H9 (cell line): ENCODE data around the gene PRR35. TPM values are rescaled to one million over a fixed set of nuclear protein-coding genes. Genes with fewer than 3 reads are reported as not detected.

ENCODE experiments used
- DNase-seq: peaks from one replicate; pipeline ENCODE4 v3.0.0-alpha.2; 2017
- H2AFZ ChIP-seq: one replicate; pipeline ENCODE4 v1.6.1; 2013; ENCODE audit warnings: mild to moderate bottlenecking, low read length, control low read depth, moderate library complexity
- H2AK5ac ChIP-seq: 2 replicates; pipeline ENCODE4 v1.6.1; 2013; ENCODE audit warnings: low read length, control low read depth, mixed read lengths; ENCODE audit not compliant: insufficient read length
- H2BK120ac ChIP-seq: one replicate; pipeline ENCODE4 v1.6.1; 2013; ENCODE audit warnings: low read depth, mild to moderate bottlenecking, low read length, control low read depth, inconsistent platforms; ENCODE audit not compliant: poor library complexity, severe bottlenecking
- H2BK12ac ChIP-seq: 2 replicates; pipeline ENCODE4 v1.6.1; 2013; ENCODE audit warnings: low read length, control low read depth, mixed read lengths, low read depth; ENCODE audit not compliant: insufficient read length
- H2BK15ac ChIP-seq: 2 replicates; pipeline ENCODE4 v1.6.1; 2013; ENCODE audit warnings: low read depth, low read length, control low read depth
- H2BK20ac ChIP-seq: one replicate; pipeline ENCODE4 v1.6.1; 2013; ENCODE audit warnings: low read depth, mild to moderate bottlenecking, low read length, control low read depth, inconsistent platforms; ENCODE audit not compliant: poor library complexity, severe bottlenecking
- H2BK5ac ChIP-seq: 2 replicates; pipeline ENCODE4 v1.6.1; 2013; ENCODE audit warnings: low read length, control low read depth, mixed read lengths; ENCODE audit not compliant: insufficient read length
- H3K14ac ChIP-seq: 2 replicates; pipeline ENCODE4 v1.6.1; 2013; ENCODE audit warnings: low read length, control low read depth; ENCODE audit not compliant: insufficient read depth
- H3K18ac ChIP-seq: 2 replicates; pipeline ENCODE4 v1.6.1; 2013; ENCODE audit warnings: low read depth, mild to moderate bottlenecking, mixed read lengths, low read length, control low read depth; ENCODE audit not compliant: insufficient read length
- H3K23ac ChIP-seq: 2 replicates; pipeline ENCODE4 v1.6.1; 2013; ENCODE audit warnings: low read length, control low read depth, mixed read lengths, low read depth; ENCODE audit not compliant: insufficient read length
- H3K23me2 ChIP-seq: 2 replicates; pipeline ENCODE4 v1.6.1; 2013; ENCODE audit warnings: low read depth, mild to moderate bottlenecking, mixed read lengths, low read length, control low read depth; ENCODE audit not compliant: insufficient read length, poor library complexity, severe bottlenecking
- H3K27ac ChIP-seq: 2 replicates; pipeline ENCODE4 v1.5.1; 2013; ENCODE audit warnings: low read length, control low read depth, mixed read lengths, low read depth; ENCODE audit not compliant: insufficient read length
- H3K27me3 ChIP-seq: 2 replicates; pipeline ENCODE4 v1.6.1; 2013; ENCODE audit warnings: low read length, control low read depth, inconsistent platforms; ENCODE audit not compliant: insufficient read depth
- H3K4ac ChIP-seq: 2 replicates; pipeline ENCODE4 v1.6.1; 2013; ENCODE audit warnings: low read depth, mild to moderate bottlenecking, control low read depth, inconsistent platforms, low read length, moderate library complexity
- H3K4me1 ChIP-seq: 2 replicates; pipeline ENCODE4 v1.6.1; 2013; ENCODE audit warnings: low read length, control low read depth, inconsistent platforms; ENCODE audit not compliant: insufficient read depth
- H3K4me2 ChIP-seq: 2 replicates; pipeline ENCODE4 v1.6.1; 2013; ENCODE audit warnings: low read length, control low read depth, mixed read lengths; ENCODE audit not compliant: insufficient read length, insufficient read depth
- H3K56ac ChIP-seq: 2 replicates; pipeline ENCODE4 v1.6.1; 2013; ENCODE audit warnings: low read depth, mild to moderate bottlenecking, mixed read lengths, low read length, control low read depth; ENCODE audit not compliant: insufficient read length
- H3K79me1 ChIP-seq: 2 replicates; pipeline ENCODE4 v1.6.1; 2013; ENCODE audit warnings: low read depth, mild to moderate bottlenecking, moderate library complexity, low read length, control low read depth, inconsistent platforms; ENCODE audit not compliant: insufficient read depth, poor library complexity, severe bottlenecking
- H3K79me2 ChIP-seq: 2 replicates; pipeline ENCODE4 v1.6.1; 2013; ENCODE audit warnings: low read length, control low read depth, inconsistent platforms; ENCODE audit not compliant: insufficient read depth
- H3K9ac ChIP-seq: 2 replicates; pipeline ENCODE4 v1.6.1; 2013; ENCODE audit warnings: low read length, control low read depth, mixed read lengths; ENCODE audit not compliant: insufficient read length; ENCODE audit errors: extremely low read depth
- H3K9me3 ChIP-seq: one replicate; pipeline ENCODE4 v1.6.1; 2013; ENCODE audit warnings: low read depth, low read length, inconsistent platforms; ENCODE audit not compliant: control insufficient read depth
- H3T11ph ChIP-seq: one replicate; pipeline ENCODE4 v1.6.1; 2013; ENCODE audit warnings: mild to moderate bottlenecking, low read length, control low read depth, inconsistent platforms
- H4K20me1 ChIP-seq: one replicate; pipeline ENCODE4 v1.6.1; 2013; ENCODE audit not compliant: control insufficient read depth, insufficient read length, insufficient read depth
- H4K5ac ChIP-seq: 2 replicates; pipeline ENCODE4 v1.6.1; 2013; ENCODE audit warnings: low read depth, mild to moderate bottlenecking, mixed read lengths, low read length, control low read depth; ENCODE audit not compliant: insufficient read length
- H4K8ac ChIP-seq: replicated peaks from 2 replicates; pipeline ENCODE4 v1.6.1; 2013; ENCODE audit warnings: low read length, control low read depth, mixed read lengths, low read depth; ENCODE audit not compliant: insufficient read length
- H4K91ac ChIP-seq: 2 replicates; pipeline ENCODE4 v1.6.1; 2013; ENCODE audit warnings: low read depth, mild to moderate bottlenecking, moderate library complexity, mixed read lengths, low read length, control low read depth; ENCODE audit not compliant: insufficient read length
- H3K27ac Mint-ChIP-seq, 3 experiments: 2 replicates in 2 of 3; 3 replicates in 1 of 3; pipeline ENCODE4 v1.8.0; 2020 to 2021; ENCODE audit warnings: mixed read lengths in 3 of 3, mild to moderate bottlenecking in 1 of 3, moderate library complexity in 1 of 3
- H3K27me3 Mint-ChIP-seq: 2 replicates; pipeline ENCODE4 v1.8.0; 2021; ENCODE audit warnings: low read depth, mild to moderate bottlenecking, moderate library complexity, mixed read lengths
- H3K36me3 Mint-ChIP-seq, 3 experiments: 2 replicates in 2 of 3; 3 replicates in 1 of 3; pipeline ENCODE4 v1.8.0; 2020 to 2021; ENCODE audit warnings: low read depth in 3 of 3, mixed read lengths in 3 of 3; ENCODE audit not compliant: insufficient read depth in 1 of 3
- H3K4me1 Mint-ChIP-seq, 2 experiments: 2 replicates each; pipeline ENCODE4 v1.8.0; 2020; ENCODE audit warnings: mixed read lengths in 2 of 2
- H3K4me3 Mint-ChIP-seq, 2 experiments: 2 replicates in 1 of 2; 3 replicates in 1 of 2; pipeline ENCODE4 v1.8.0; 2020 to 2021; ENCODE audit warnings: mild to moderate bottlenecking in 2 of 2, mixed read lengths in 2 of 2, moderate library complexity in 1 of 2
- H3K9me3 Mint-ChIP-seq, 2 experiments: 2 replicates in 1 of 2; 3 replicates in 1 of 2; pipeline ENCODE4 v1.8.0; 2020; ENCODE audit warnings: mild to moderate bottlenecking in 2 of 2, mixed read lengths in 2 of 2, moderate library complexity in 1 of 2
- CTCF ChIP-seq: fragments of 200-600 bp; sonication (generic); conservative IDR thresholded peaks from 3 replicates; pipeline ENCODE4 v1.8.0; 2021; ENCODE audit warnings: antibody characterized with exemption, mild to moderate bottlenecking
- WGBS: extraction: QIAGEN DNeasy Blood & Tissue Kit; methylation state at CpG from one replicate; pipeline ENCODE4 v1.1.7; 2013; ENCODE audit warnings: missing lambda C conversion rate, low lambda C conversion rate, mixed read lengths; ENCODE audit not compliant: insufficient read length; ENCODE audit errors: extremely low coverage; 5-methylcytosine and 5-hydroxymethylcytosine counted together
- total RNA-seq: library from RNA; stranded (reverse); gene quantifications from 2 replicates; pipeline ENCODE4 v1.2.1, GENCODE V29; 2021

Gene PRR35
- total RNA-seq, 1 experiment from 2014 or later, result 0.33 TPM

DNA sequence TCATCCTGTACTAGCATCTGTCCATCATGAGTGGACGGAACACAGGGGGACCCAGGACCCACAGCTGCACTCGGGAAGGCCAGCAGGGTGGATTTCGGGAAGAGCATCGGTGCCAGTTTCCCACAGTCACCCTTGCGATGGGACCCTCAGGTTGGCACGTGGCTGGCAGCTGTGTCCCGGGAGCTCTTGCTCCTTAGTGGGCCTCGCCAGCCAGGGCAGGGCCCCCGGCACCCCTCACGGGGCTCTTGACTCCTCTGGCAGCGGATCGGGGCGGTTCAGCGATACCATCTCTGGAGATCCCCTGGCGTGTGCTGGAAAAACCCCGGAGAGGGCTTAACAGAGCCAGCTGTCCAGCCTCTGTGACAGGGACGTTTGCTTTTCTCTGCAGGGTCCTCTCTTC, 23.4 kb upstream of the PRR35 start:
- Histone ChIP-seq H3K23ac (no peak overlapping the region), H4K8ac (no peak overlapping the region), H3K4ac (no peak overlapping the region), H2BK15ac (no peak overlapping the region), H2BK12ac (no peak overlapping the region), H2AFZ (no peak overlapping the region), H3K27me3 (no peaks in the 10 kb centered on the region), H3T11ph (no peak overlapping the region), H4K91ac (no peak overlapping the region), H3K23me2 (no peaks in the 10 kb centered on the region), H3K4me2 (no peak overlapping the region), H2BK20ac (no peak overlapping the region), H3K27ac (no peak overlapping the region), H3K56ac (no peak overlapping the region), H3K79me2 (no peaks in the 10 kb centered on the region; the same call in 1 of the 2 replicates), H3K9ac (no peak overlapping the region), H2BK5ac (no peak overlapping the region), H4K5ac (no peak overlapping the region), H3K18ac (no peak overlapping the region), H2BK120ac (no peak overlapping the region), H2AK5ac (no peak overlapping the region), H3K14ac (no peak overlapping the region), H3K9me3 (no peaks in the 10 kb centered on the region), H3K79me1 (no peaks in the 10 kb centered on the region), H4K20me1 (no peaks in the 10 kb centered on the region), H3K4me1 (no peaks in the 10 kb centered on the region)
- TF ChIP-seq CTCF, result no peak
- Mint-ChIP-seq H3K9me3 (no peaks in the 10 kb centered on the region), H3K4me3 (no peak overlapping the region), H3K27ac (no peak overlapping the region), H3K36me3 (peaks cover 3 to 11% (median 6%) of the 10 kb centered on the region in 3 experiments; a peak in 6 of 7 replicates), H3K27me3 (no peaks in the 10 kb centered on the region), H3K4me1 (no peaks in the 10 kb centered on the region)
- WGBS, result no CpG with 5 or more reads among the region's 17 CpGs
- DNase-seq, result no peak
